Transverse colon (tissue), 4 donors: ENCODE results near the gene RILPL1. TPM values are rescaled to one million over a fixed set of nuclear protein-coding genes. Genes with fewer than 3 reads are reported as not detected.

Experiments
- DNase-seq: peaks from one replicate; pipeline ENCODE4 v3.0.0-alpha.2; 2019
- H3K27ac ChIP-seq, 4 donors: fragments of 200-600 bp; sonication (generic); 2 replicates each; pipeline ENCODE4 v1.5.1; 2016 to 2018; ENCODE audit warnings: inconsistent platforms in 4 of 4
- H3K27me3 ChIP-seq: fragments of 200-600 bp; sonication (generic); 2 replicates; pipeline ENCODE4 v1.5.1; 2017; ENCODE audit warnings: inconsistent platforms
- H3K36me3 ChIP-seq, 4 donors: fragments of 200-600 bp; sonication (generic); 2 replicates each; pipeline ENCODE4 v1.5.1; 2017 to 2019; ENCODE audit warnings: inconsistent platforms in 4 of 4
- H3K4me1 ChIP-seq, 4 donors: fragments of 200-600 bp; sonication (generic); 2 replicates each; pipeline ENCODE4 v1.5.1; 2017 to 2020; ENCODE audit warnings: inconsistent platforms in 4 of 4
- H3K4me3 ChIP-seq, 4 donors: fragments of 200-600 bp; sonication (generic); 1 replicate in 1 of 4; 2 replicates in 3 of 4; pipeline versions ENCODE4 v1.5.1 to v1.6.1; 2017 to 2019; ENCODE audit warnings: inconsistent platforms in 4 of 4
- H3K9me3 ChIP-seq, 2 donors: fragments of 200-600 bp; sonication (generic); 2 replicates each; pipeline ENCODE4 v1.5.1; 2017 to 2019; ENCODE audit warnings: inconsistent platforms in 2 of 2
- EP300 ChIP-seq: sonication (generic); formaldehyde crosslinking; IDR thresholded peaks from one replicate; pipeline ENCODE4 v1.6.1; 2017; ENCODE audit warnings: antibody characterized with exemption, low read depth
- POLR2A ChIP-seq: fragments of 450-650 bp; IDR thresholded peaks from one replicate; pipeline ENCODE4 v1.6.1; 2016; ENCODE audit warnings: antibody characterized with exemption, mild to moderate bottlenecking, moderate library complexity
- POLR2AphosphoS5 ChIP-seq, 3 donors: sonication (generic); formaldehyde crosslinking; IDR thresholded peaks; one replicate each; pipeline ENCODE4 v1.6.1; 2016; ENCODE audit warnings: antibody characterized with exemption in 3 of 3
- WGBS, 2 donors: methylation state at CpG; one replicate each; pipeline ENCODE4 v1.1.5; 2018; ENCODE audit warnings: low coverage in 1 of 2; 5-methylcytosine and 5-hydroxymethylcytosine counted together
- in situ Hi-C, 4 donors: fragments of 200-750 bp; cut with MboI; loops; one replicate each; pipeline versions ENCODE4 v1.15.0 to v1.15.1; 2017; ENCODE audit warnings: low sequenced_read_pairs in 3 of 4, low pct_ligation_motif_present in 1 of 4, low pct_unique_long_range_greater_than_20kb in 1 of 4
- intact Hi-C: fragments of 100-400 bp; cut with DNase I; formaldehyde crosslinking; loops from one replicate; pipeline ENCODE4 v1.15.1; 2023; ENCODE audit warnings: low total_unique reads
- total RNA-seq, 4 donors: library from RNA; depleted of rRNA; stranded (reverse); fragments of >200 nt; gene quantifications; one replicate each; pipeline ENCODE4 v1.1.0, GENCODE V29; 2016
- TF ChIP-seq, protein P1 (sequence below), 5 experiments: fragments of 200-600 bp in 3 of 5; fragments of 450-650 bp in 2 of 5; sonication (generic) in 3 of 5; IDR thresholded peaks; 1 replicate in 2 of 5; 2 replicates in 3 of 5; pipeline ENCODE4 v1.5.1; 2016 to 2017; ENCODE audit warnings: antibody characterized with exemption in 5 of 5, inconsistent platforms in 3 of 5, mild to moderate bottlenecking in 2 of 5, moderate library complexity in 1 of 5

RILPL1 gene
- total RNA-seq, 4 donors from 2014 or later, result 1.6 to 6.7 (median 5.0) TPM

DNA sequence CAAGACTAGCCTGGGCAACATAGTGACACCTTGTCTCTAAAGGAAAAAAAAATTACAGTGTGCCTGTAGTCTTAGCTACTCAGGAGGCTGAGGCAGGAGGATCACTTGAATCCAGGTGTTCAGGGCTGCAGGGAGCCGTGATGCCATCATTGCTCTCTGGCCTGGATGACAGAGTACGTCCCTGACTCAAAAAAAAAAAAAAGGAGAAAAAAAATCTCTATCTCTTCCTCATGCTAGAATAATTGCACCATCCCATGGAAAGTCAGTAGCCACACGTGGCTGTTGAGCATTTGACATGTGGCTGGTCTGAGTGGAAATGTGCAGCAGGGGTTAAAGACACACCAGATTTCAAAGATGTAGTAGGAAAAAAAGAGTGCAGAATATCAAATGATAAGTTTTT lies 3.8 kb downstream of the RILPL1 start:
- 60 to 68% methylated on average over 1 to 3 of the region's 3 CpGs for WGBS, 2 donors
- H3K27ac ChIP-seq, result no peak overlapping the region
- no peak overlapping the region for H3K4me3 ChIP-seq
- no peaks in the 10 kb centered on the region for H3K27me3 ChIP-seq
- in situ Hi-C loops, result no loop called here
- no peaks in the 10 kb centered on the region for H3K36me3 ChIP-seq
- intact Hi-C loops, result no loop called here
- TF ChIP-seq POLR2A, result no peak
- TF ChIP-seq POLR2AphosphoS5 (IDR thresholded peaks at IDR 0.05), result no peak
- TF ChIP-seq, protein P1, sequence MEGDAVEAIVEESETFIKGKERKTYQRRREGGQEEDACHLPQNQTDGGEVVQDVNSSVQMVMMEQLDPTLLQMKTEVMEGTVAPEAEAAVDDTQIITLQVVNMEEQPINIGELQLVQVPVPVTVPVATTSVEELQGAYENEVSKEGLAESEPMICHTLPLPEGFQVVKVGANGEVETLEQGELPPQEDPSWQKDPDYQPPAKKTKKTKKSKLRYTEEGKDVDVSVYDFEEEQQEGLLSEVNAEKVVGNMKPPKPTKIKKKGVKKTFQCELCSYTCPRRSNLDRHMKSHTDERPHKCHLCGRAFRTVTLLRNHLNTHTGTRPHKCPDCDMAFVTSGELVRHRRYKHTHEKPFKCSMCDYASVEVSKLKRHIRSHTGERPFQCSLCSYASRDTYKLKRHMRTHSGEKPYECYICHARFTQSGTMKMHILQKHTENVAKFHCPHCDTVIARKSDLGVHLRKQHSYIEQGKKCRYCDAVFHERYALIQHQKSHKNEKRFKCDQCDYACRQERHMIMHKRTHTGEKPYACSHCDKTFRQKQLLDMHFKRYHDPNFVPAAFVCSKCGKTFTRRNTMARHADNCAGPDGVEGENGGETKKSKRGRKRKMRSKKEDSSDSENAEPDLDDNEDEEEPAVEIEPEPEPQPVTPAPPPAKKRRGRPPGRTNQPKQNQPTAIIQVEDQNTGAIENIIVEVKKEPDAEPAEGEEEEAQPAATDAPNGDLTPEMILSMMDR (IDR thresholded peaks at IDR 0.05), result no peak
- no peak for DNase-seq
- peaks cover 10 to 31% (median 14%) of the 10 kb centered on the region in 4 donors for H3K4me1 ChIP-seq
- no peaks in the 10 kb centered on the region for H3K9me3 ChIP-seq

- no peaks in the 10 kb centered on the region for H3K9me3 ChIP-seq
- no peak overlapping the region for H3K4me3 ChIP-seq
- in situ Hi-C loops, result no loop called here
- no peak overlapping the region for H3K27ac ChIP-seq
- H3K4me1 ChIP-seq, result peaks cover 10 to 24% (median 14%) of the 10 kb centered on the region in 4 donors
- no peak for DNase-seq
- TF ChIP-seq EP300, result no peak
- no peak for TF ChIP-seq POLR2A
- no peak for TF ChIP-seq POLR2AphosphoS5 (IDR thresholded peaks at IDR 0.05)
- TF ChIP-seq, protein P1 (IDR thresholded peaks at IDR 0.05), result no peak
- no peaks in the 10 kb centered on the region for H3K27me3 ChIP-seq
- intact Hi-C loops, result no loop called here
- 90 to 91% methylated on average over 5 of the region's 5 CpGs for whole genome bisulfite sequencing, 2 donors
- H3K36me3 ChIP-seq, result no peaks in the 10 kb centered on the region
These were observed 4.7 kb downstream of the RILPL1 start for GRCh38 chr12:123528858-123529257.

GRCh38 chr12:123526542-123527080 lies 6.9 kb downstream of the RILPL1 start:
- TF ChIP-seq POLR2A, result no peak
- TF ChIP-seq POLR2AphosphoS5 (IDR thresholded peaks at IDR 0.05), result no peak
- TF ChIP-seq EP300, result no peak
- TF ChIP-seq, protein P1 (IDR thresholded peaks at IDR 0.05), result no peak
- no peak for DNase-seq
- intact Hi-C loops, result no loop called here
- Histone ChIP-seq H3K27me3 (no peaks in the 10 kb centered on the region), H3K4me1 (peaks cover 0 to 8% (median 2%) of the 10 kb centered on the region in 4 donors), H3K27ac (no peak overlapping the region), H3K36me3 (no peaks in the 10 kb centered on the region), H3K9me3 (no peaks in the 10 kb centered on the region), H3K4me3 (no peak overlapping the region)
- 75% methylated on average over 7 of the region's 7 CpGs; no CpG with 5 or more reads in 1 of the 2 donors for WGBS, 2 donors
- in situ Hi-C loops, result no loop called here

DNA sequence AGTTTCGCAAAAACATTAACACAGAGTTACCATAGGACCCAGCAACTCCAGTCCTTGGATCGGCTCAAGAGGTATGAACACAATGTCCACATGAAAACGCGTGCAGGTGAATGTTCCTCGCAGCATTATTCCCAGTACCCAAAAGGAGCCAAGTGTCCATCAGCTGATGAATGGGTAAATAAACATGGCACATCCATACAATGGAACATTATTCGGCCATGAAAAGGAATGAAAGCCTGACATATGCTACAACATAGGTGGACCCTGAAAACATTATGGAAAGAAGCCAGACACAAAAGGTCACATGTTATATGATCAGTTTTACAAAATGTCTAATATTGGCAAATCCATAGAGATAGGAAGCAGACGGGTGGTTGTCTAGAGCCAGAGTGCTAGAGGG lies 9.1 kb downstream of the RILPL1 start:
- WGBS, 2 donors, result 93 to 99% methylated on average over 4 to 7 of the region's 7 CpGs
- H3K27me3 ChIP-seq, result no peaks in the 10 kb centered on the region
- TF ChIP-seq EP300 (no peak), POLR2AphosphoS5 (IDR thresholded peaks at IDR 0.05) (no peak), POLR2A (no peak)
- TF ChIP-seq, protein P1 (IDR thresholded peaks at IDR 0.05), result no peak
- no peak overlapping the region for H3K27ac ChIP-seq
- H3K4me3 ChIP-seq, result no peak overlapping the region
- intact Hi-C loops (no loop called here), in situ Hi-C loops (no loop called here)
- no peak for DNase-seq
- peaks cover 0 to 5% (median 0%) of the 10 kb centered on the region in 4 donors for H3K4me1 ChIP-seq
- no peaks in the 10 kb centered on the region for H3K36me3 ChIP-seq
- no peaks in the 10 kb centered on the region for H3K9me3 ChIP-seq
